ENCODE data around the gene PRKCH. TPM values are rescaled to one million over a fixed set of nuclear protein-coding genes. Genes with fewer than 3 reads are reported as not detected.
A peak's percentile ranks its signal among the peaks of the same experiment; 100 is the strongest.

Gene PRKCH
- total RNA-seq, 3 donors from 2014 or later (not counting 1 experiment from before 2014, with no cell fraction given): 610 to 756 (median 618) TPM

DNA sequence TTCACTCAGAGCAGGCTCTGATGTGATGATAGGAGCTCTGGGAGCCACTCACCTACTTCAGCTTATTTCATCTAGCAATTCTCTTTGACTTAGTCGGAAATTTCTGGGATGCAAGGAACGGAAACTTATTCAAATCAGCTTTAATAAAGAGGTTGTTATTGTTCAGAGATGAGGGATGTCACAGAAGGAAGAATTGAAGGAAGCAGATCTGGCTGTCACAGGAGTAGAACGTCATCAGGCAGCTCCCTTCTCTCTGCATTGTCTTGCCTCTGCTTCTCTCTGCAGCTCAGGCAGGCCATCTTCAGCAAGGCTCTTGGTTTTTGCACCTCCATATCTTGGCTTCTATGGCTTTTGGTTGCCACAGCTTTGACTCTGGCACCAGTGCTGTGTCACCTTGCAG lies 32.7 kb upstream of the PRKCH start:
- H3K27me3 ChIP-seq (ENCODE audit: control insufficient read depth, insufficient read depth, low read length): no peaks in the 10 kb centered on the region
- TF ChIP-seq, protein P1, sequence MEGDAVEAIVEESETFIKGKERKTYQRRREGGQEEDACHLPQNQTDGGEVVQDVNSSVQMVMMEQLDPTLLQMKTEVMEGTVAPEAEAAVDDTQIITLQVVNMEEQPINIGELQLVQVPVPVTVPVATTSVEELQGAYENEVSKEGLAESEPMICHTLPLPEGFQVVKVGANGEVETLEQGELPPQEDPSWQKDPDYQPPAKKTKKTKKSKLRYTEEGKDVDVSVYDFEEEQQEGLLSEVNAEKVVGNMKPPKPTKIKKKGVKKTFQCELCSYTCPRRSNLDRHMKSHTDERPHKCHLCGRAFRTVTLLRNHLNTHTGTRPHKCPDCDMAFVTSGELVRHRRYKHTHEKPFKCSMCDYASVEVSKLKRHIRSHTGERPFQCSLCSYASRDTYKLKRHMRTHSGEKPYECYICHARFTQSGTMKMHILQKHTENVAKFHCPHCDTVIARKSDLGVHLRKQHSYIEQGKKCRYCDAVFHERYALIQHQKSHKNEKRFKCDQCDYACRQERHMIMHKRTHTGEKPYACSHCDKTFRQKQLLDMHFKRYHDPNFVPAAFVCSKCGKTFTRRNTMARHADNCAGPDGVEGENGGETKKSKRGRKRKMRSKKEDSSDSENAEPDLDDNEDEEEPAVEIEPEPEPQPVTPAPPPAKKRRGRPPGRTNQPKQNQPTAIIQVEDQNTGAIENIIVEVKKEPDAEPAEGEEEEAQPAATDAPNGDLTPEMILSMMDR (IDR thresholded peaks at IDR 0.05): no peak
- no peak overlapping the region for H3K27ac Mint-ChIP-seq
- H3K4me1 Mint-ChIP-seq: peaks cover 13 to 23% of the 10 kb centered on the region in 2 donors
- no peak overlapping the region for H3K4me3 Mint-ChIP-seq
- H3K9me3 ChIP-seq (ENCODE audit: control insufficient read depth, insufficient read depth, low read length): no peaks in the 10 kb centered on the region
- H3K4me3 ChIP-seq (ENCODE audit: low read length): no peak overlapping the region
- peaks cover 0 to 3% of the 10 kb centered on the region in 2 donors for H3K27me3 Mint-ChIP-seq (ENCODE audit: low read depth in 2 of 2)
- WGBS (ENCODE audit: insufficient coverage): 89% methylated on average over 3 of the region's 3 CpGs
- H3K36me3 ChIP-seq (ENCODE audit: control insufficient read depth, insufficient read depth, low read length): no peaks in the 10 kb centered on the region
- no peak overlapping the region for H3K27ac ChIP-seq (ENCODE audit: low read length)
- ATAC-seq: no peak
- H3K4me1 ChIP-seq (ENCODE audit: control insufficient read depth, insufficient read depth, low read length): no peaks in the 10 kb centered on the region
- no peak for DNase-seq
- no peaks in the 10 kb centered on the region for H3K36me3 Mint-ChIP-seq
- no peaks in the 10 kb centered on the region for H3K9me3 Mint-ChIP-seq
- intact Hi-C loops (cut with micrococcal nuclease): no loop called here

DNA sequence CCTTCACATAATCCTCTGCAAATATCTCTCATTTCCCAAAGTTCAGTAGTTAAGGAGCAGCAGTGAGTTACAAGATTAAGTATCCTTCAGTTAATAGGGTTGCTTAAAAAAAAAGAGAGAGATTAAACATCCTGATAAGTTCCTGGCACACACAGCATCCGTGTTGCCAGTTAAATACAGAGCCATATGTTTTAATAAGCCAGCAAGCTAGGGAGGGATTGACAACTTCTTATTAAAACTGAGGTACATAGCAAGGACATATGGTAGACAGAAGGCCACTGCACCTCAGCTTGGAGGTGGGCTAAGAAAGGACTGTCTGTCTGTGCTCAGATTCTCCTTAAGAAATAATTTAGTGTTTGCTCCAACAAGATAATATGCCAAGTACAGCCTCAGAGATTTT lies 30.7 kb upstream of the PRKCH start:
- H3K9me3 ChIP-seq (ENCODE audit: control insufficient read depth, insufficient read depth, low read length): no peaks in the 10 kb centered on the region
- H3K4me3 ChIP-seq (ENCODE audit: low read length): no peak overlapping the region
- H3K36me3 ChIP-seq (ENCODE audit: control insufficient read depth, insufficient read depth, low read length): no peaks in the 10 kb centered on the region
- Mint-ChIP-seq H3K27ac (no peak overlapping the region), H3K9me3 (no peaks in the 10 kb centered on the region), H3K27me3 (ENCODE audit: low read depth in 2 of 2) (no peaks in the 10 kb centered on the region), H3K36me3 (no peaks in the 10 kb centered on the region), H3K4me1 (peaks cover 13 to 15% of the 10 kb centered on the region in 2 donors), H3K4me3 (no peak overlapping the region)
- intact Hi-C loops (cut with micrococcal nuclease): no loop called here
- WGBS (ENCODE audit: insufficient coverage): 73% methylated on average over 1 of the region's 1 CpG
- H3K27ac ChIP-seq (ENCODE audit: low read length): no peak overlapping the region
- no peaks in the 10 kb centered on the region for H3K4me1 ChIP-seq (ENCODE audit: control insufficient read depth, insufficient read depth, low read length)
- no peaks in the 10 kb centered on the region for H3K27me3 ChIP-seq (ENCODE audit: control insufficient read depth, insufficient read depth, low read length)
- TF ChIP-seq, protein P1 (IDR thresholded peaks at IDR 0.05): no peak
- ATAC-seq (no peak), DNase-seq (no peak)

GRCh38 chr14:61296151-61296550 lies 25.2 kb upstream of the PRKCH start:
- ATAC-seq (no peak), DNase-seq (peak in 1 of 2 donors; percentile 15)
- H3K4me1 ChIP-seq (ENCODE audit: control insufficient read depth, insufficient read depth, low read length): peaks cover 6% of the 10 kb centered on the region
- H3K36me3 ChIP-seq (ENCODE audit: control insufficient read depth, insufficient read depth, low read length): no peaks in the 10 kb centered on the region
- Mint-ChIP-seq H3K27ac (no peak overlapping the region), H3K36me3 (no peaks in the 10 kb centered on the region), H3K27me3 (ENCODE audit: low read depth in 2 of 2) (no peaks in the 10 kb centered on the region), H3K4me1 (peaks cover 17 to 29% of the 10 kb centered on the region in 2 donors), H3K9me3 (no peaks in the 10 kb centered on the region), H3K4me3 (no peak overlapping the region)
- no peaks in the 10 kb centered on the region for H3K9me3 ChIP-seq (ENCODE audit: control insufficient read depth, insufficient read depth, low read length)
- TF ChIP-seq, protein P1 (IDR thresholded peaks at IDR 0.05): no peak
- H3K27me3 ChIP-seq (ENCODE audit: control insufficient read depth, insufficient read depth, low read length): no peaks in the 10 kb centered on the region
- WGBS (ENCODE audit: insufficient coverage): 58% methylated on average over 3 of the region's 3 CpGs
- no peak overlapping the region for H3K4me3 ChIP-seq (ENCODE audit: low read length)
- intact Hi-C loops (cut with micrococcal nuclease): loop anchor here (5.0 kb wide), 2 partner anchors 156 to 431 kb away; no protein-coding TSS in a partner anchor
- H3K27ac ChIP-seq (ENCODE audit: low read length): no peak overlapping the region

Data from natural killer cell (primary cell).